Measurements from ENCODE around the gene POLD1.

DNA sequence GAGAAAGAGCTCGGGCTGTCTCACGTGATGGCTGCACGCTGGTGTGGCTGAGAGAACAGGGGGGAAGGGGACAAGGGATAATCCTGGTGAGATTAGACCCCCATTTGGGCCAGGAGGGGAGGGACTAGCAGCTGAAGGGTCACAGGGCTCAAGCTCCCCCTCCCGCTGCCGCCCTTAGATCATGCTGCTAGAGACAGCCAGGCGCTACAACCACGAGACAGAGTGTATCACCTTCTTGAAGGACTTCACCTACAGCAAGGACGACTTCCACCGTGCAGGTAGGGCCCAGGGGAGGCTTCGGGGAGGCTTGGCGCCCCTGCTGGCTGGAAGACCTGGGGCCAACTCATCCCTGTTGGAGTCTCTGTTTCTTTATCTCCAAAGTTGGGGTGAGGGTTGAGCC, 4.5 kb upstream of the POLD1 start:
- TF ChIP-seq, protein P1, sequence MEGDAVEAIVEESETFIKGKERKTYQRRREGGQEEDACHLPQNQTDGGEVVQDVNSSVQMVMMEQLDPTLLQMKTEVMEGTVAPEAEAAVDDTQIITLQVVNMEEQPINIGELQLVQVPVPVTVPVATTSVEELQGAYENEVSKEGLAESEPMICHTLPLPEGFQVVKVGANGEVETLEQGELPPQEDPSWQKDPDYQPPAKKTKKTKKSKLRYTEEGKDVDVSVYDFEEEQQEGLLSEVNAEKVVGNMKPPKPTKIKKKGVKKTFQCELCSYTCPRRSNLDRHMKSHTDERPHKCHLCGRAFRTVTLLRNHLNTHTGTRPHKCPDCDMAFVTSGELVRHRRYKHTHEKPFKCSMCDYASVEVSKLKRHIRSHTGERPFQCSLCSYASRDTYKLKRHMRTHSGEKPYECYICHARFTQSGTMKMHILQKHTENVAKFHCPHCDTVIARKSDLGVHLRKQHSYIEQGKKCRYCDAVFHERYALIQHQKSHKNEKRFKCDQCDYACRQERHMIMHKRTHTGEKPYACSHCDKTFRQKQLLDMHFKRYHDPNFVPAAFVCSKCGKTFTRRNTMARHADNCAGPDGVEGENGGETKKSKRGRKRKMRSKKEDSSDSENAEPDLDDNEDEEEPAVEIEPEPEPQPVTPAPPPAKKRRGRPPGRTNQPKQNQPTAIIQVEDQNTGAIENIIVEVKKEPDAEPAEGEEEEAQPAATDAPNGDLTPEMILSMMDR (IDR thresholded peaks at IDR 0.05; ENCODE audit: low read depth, low read length, poor library complexity, severe bottlenecking), result no peak
- no peak for TF ChIP-seq EZH2phosphoT487 (IDR thresholded peaks at IDR 0.05; ENCODE audit: borderline replicate concordance, low read length)
